GM21717 (cell line): ENCODE results near the gene TEX28.

Experiments used
- ATAC-seq: cut with Tn5 transposase; IDR thresholded peaks from one replicate; pipeline ENCODE4 v1.9.1; 2021; ENCODE audit warnings: mild to moderate bottlenecking, moderate library complexity; ENCODE audit not compliant: unreplicated experiment

Gene TEX28, protein sequence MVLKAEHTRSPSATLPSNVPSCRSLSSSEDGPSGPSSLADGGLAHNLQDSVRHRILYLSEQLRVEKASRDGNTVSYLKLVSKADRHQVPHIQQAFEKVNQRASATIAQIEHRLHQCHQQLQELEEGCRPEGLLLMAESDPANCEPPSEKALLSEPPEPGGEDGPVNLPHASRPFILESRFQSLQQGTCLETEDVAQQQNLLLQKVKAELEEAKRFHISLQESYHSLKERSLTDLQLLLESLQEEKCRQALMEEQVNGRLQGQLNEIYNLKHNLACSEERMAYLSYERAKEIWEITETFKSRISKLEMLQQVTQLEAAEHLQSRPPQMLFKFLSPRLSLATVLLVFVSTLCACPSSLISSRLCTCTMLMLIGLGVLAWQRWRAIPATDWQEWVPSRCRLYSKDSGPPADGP

GRCh38 chrX:154294791-154295574 is at the start of gene TEX28:
TSS of gene TEX28 (minus strand) at chrX:154295124. CDS start at chrX:154292117, 3,007 bp downstream.
- ATAC-seq = no peak

- peak; percentile 23 for ATAC-seq
Measured at GRCh38 chrX:154343620-154344019, 48.7 kb upstream of the TEX28 start.

DNA sequence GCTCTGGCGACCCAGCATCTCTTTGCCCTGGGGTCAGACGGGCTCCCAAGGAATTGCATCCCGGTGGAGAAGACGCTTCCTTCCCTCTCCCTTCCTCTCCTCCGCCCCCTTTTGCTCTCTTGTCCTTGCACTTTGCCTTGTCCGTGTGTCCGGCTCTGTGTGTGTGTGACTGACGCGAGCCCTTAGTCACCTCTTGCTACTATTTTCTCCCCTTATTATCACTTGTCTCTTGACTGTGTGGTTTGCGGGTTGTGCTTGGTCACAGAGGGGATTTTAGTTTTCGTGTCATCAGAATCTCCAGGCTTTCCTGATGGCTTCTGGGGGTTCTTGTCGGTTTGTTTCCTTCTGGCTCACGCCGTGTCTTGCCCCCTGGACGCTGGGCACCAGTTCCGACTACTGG is 48.1 kb upstream of the TEX28 start:
- ATAC-seq = peak; percentile 26

DNA sequence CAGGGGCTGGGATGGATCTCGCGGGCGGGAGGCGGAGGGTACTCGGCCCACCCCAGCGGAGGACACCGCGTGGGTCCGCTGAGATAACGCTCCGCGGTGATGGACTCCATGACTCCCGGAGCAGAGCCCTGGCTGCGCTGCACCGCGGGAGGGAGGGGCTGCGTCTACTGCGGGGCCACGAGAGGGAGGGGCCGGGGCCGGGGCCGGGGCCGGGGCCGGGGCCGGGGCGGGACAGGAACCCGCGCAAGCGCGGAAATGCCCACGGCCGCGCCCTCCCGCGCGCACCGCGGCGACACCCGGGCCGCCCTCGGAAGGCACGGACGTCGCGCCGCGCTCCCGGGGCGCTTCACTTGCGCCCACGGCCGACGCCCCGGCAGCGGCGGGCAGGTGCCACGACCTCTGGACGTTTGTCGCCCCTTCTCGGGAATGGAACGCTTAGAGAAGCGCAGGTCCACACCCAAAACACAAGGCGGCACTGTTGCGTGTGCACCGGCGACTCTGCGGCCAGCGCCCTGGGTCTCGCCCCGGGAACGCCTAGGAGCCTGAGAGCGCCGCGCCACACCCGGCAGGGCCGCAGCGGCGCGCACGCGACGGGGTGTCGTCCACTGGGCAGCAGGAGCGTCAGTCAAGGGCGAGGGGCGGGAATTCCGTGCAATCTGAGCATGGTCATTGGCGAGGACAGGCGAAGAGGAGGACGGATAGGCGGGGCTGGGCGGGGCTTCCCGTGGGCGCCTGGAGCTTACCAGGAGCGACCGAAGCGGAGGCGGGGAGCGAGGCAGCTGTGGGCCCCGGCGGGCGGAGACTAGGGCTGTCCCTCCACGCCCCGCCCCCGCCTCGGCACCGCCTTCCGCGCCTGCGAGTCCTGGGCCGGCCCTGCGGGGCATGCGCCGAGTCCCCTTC is 46.7 kb upstream of the TEX28 start:
- ATAC-seq = peak; percentile 63

DNA sequence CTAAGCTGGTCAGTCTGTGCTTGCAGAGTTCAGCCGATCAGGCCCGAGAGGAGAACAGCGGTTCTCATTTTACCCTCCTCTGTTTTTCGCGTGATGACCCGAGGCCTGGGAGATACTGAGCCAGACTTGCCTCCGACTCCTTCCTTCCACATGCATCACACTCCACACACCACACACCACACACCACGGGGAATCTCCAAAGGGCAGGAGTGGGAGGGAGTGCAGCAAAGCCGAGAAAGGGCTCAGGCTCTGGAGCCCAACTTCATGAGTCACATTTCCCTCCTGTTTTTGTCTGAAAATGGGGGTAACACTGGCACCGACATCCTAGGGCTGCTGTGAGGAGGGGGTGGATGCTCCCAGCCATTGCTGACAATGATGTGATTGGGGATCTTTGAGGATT is 39.6 kb upstream of the TEX28 start:
- ATAC-seq = no peak

- no peak for ATAC-seq
Measured at GRCh38 chrX:154333837-154334271, 38.9 kb upstream of the TEX28 start.

DNA sequence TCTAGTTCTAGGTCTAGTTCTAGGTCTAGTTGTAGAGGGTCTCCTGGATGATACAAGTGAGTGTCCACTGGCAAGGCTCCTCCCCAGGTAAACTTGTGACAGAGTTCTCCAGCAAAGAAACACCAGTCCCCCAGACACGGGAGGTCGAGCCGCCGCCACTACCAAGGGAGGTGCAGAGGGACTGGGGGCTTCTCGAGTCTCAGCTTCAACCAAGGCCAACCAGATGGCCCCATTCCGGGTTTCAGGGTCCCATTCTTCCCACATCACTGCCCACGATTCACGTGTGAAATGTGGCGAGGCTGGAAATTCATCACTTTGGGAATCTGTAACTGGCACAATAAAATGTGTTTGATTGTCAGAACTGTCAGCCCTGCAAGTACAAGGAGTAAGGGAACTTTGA is 38.2 kb upstream of the TEX28 start:
- no peak for ATAC-seq

GRCh38 chrX:154332561-154332960 is 37.6 kb upstream of the TEX28 start:
- ATAC-seq = no peak

GRCh38 chrX:154329294-154329693 is 34.4 kb upstream of the TEX28 start:
- ATAC-seq = no peak

- ATAC-seq = no peak
Measured at GRCh38 chrX:154328646-154329045, 33.7 kb upstream of the TEX28 start.

- no peak for ATAC-seq
Measured at GRCh38 chrX:154327038-154327820, 32.3 kb upstream of the TEX28 start.

DNA sequence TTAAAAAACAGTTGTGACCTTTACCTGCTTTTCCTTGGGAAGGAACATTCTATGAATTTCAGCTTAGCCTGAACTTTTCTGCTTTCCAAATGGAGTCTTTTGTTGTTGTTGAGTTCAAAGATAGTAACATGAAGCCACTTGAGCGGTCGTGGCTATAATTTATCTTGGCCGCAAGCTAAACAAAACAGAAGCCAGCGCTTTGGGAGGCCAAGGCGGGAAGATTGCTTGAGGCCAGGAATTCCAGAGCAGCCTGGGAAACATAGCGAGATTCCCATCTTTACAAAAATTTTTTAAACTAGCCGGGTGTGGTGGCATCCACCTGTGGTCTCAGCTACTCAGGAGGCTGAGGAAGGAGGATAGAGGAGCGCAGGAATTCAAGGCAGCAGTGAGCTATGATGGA is 30.6 kb upstream of the TEX28 start:
- no peak for ATAC-seq

DNA sequence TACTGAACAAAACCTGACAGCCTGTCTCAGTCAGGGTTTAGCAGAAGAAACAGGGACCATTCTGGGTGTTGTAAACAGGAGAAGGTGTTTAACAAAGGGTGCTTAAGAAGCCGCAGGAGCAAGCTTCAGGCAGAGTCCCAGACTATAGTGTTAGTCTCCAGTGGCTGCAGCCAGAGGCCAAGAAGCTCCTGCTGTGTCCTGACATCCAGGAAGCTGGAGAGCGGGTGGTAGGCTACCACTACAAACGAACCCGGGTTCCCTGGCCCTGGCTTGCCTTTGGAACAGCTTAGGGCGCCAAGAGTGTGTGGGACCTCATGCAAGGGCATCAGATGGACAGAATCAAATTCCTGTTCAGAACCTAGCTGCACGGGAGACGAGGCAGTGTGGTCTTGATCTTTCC is 28.6 kb upstream of the TEX28 start:
- no peak for ATAC-seq

GRCh38 chrX:154322890-154323289 is 28.0 kb upstream of the TEX28 start:
- no peak for ATAC-seq

- no peak for ATAC-seq
Measured at GRCh38 chrX:154321594-154321993, 26.7 kb upstream of the TEX28 start.

DNA sequence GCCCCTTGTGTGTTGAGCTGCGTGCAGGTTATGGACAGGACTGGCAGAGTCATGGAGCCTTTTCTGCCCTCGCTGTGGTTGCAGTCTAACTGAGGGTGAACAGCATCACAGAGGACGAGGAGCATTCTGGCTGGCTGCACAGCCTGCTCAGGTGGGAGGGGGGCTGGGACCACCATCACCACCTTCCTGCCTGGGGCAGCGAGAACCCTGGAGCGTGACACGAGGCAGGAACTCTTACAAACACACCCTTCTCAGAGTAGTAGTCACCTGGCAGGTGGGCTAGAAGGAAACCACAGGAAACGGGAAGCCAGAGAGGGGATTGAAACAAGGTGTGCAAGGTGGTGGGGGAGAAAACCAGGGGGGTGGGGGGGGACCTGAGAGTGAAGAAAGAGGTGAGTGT is 26.2 kb upstream of the TEX28 start:
- ATAC-seq = no peak

- no peak for ATAC-seq
Measured at GRCh38 chrX:154320406-154320805, 25.5 kb upstream of the TEX28 start.

GRCh38 chrX:154317391-154317995 is 22.6 kb upstream of the TEX28 start:
- no peak for ATAC-seq

GRCh38 chrX:154315416-154315815 is 20.5 kb upstream of the TEX28 start:
- ATAC-seq = no peak

- no peak for ATAC-seq
Measured at GRCh38 chrX:154313147-154313546, 18.2 kb upstream of the TEX28 start.
